ENCODE results near the gene INAVA. TPM values are rescaled to one million over a fixed set of nuclear protein-coding genes. Genes with fewer than 3 reads are reported as not detected.

Gene INAVA
- total RNA-seq, 6 donors from 2014 or later: 8.9 to 21.0 (median 16.3) TPM

GRCh38 chr1:200919386-200919785, 24.7 kb downstream of the INAVA start:
- Histone ChIP-seq H3K27ac (no peak overlapping the region), H3K4me1 (no peaks in the 10 kb centered on the region), H3K4me3 (no peak overlapping the region), H3K36me3 (no peaks in the 10 kb centered on the region), H3K27me3 (no peaks in the 10 kb centered on the region), H3K9me3 (no peaks in the 10 kb centered on the region)
- WGBS, 2 donors: 79 to 90% methylated on average over 2 of the region's 2 CpGs
- TF ChIP-seq CTCF (IDR thresholded peaks at IDR 0.05) (no peak), POLR2AphosphoS5 (IDR thresholded peaks at IDR 0.05) (no peak), POLR2A (IDR thresholded peaks at IDR 0.05) (no peak), EP300 (IDR thresholded peaks at IDR 0.05) (no peak)
- ATAC-seq (ENCODE audit: low FRiP score in 2 of 2): no peak
- DNase-seq: no peak

DNA sequence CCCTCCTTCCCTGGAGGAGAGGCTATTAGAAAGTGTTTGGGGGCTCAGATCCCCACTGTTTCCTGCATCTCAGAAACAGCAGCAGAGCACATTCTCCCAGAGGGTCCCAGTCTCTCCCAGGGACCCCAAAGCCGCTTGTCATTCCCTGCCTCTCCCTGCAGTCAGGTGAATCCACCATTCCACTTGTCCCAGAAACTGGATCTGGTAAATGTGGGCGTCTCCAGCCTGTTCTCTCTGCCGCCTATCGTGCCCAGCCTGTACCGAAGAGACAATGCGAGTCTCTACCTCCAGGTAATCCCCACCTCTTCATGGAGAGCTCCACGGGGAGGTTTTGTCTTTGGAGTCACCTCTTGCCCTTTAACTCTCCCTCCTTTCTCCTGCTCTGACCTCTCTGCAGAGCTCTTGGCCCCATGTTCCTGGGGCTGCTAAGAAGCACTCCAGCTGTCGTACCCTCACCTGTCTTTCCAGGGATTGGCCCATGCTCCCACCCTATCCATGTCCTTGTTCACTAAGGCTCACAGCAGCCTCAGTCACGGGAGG, 26.9 kb downstream of the INAVA start:
- no peak for ATAC-seq (ENCODE audit: low FRiP score in 2 of 2)
- Histone ChIP-seq H3K4me1 (no peaks in the 10 kb centered on the region), H3K9me3 (no peaks in the 10 kb centered on the region), H3K27ac (no peak overlapping the region), H3K36me3 (no peaks in the 10 kb centered on the region), H3K4me3 (no peak overlapping the region), H3K27me3 (no peaks in the 10 kb centered on the region)
- WGBS, 2 donors: 81 to 83% methylated on average over 8 to 9 of the region's 9 CpGs
- no peak for DNase-seq
- TF ChIP-seq CTCF (IDR thresholded peaks at IDR 0.05): no peak
- no peak for TF ChIP-seq EP300 (IDR thresholded peaks at IDR 0.05)
- no peak for TF ChIP-seq POLR2A (IDR thresholded peaks at IDR 0.05)
- no peak for TF ChIP-seq POLR2AphosphoS5 (IDR thresholded peaks at IDR 0.05)

- Histone ChIP-seq H3K36me3 (no peaks in the 10 kb centered on the region), H3K4me3 (no peak overlapping the region), H3K4me1 (no peaks in the 10 kb centered on the region), H3K27ac (no peak overlapping the region), H3K27me3 (no peaks in the 10 kb centered on the region), H3K9me3 (no peaks in the 10 kb centered on the region)
- DNase-seq (no peak), ATAC-seq (ENCODE audit: low FRiP score in 2 of 2) (no peak)
- 73% methylated on average over 2 of the region's 2 CpGs; no CpG with 5 or more reads in 1 of the 2 donors for WGBS, 2 donors
- no peak for TF ChIP-seq POLR2AphosphoS5 (IDR thresholded peaks at IDR 0.05)
- TF ChIP-seq POLR2A (IDR thresholded peaks at IDR 0.05): no peak
- no peak for TF ChIP-seq EP300 (IDR thresholded peaks at IDR 0.05)
- TF ChIP-seq CTCF (IDR thresholded peaks at IDR 0.05): no peak
Measured at GRCh38 chr1:200922406-200922805, 27.7 kb downstream of the INAVA start.

DNA sequence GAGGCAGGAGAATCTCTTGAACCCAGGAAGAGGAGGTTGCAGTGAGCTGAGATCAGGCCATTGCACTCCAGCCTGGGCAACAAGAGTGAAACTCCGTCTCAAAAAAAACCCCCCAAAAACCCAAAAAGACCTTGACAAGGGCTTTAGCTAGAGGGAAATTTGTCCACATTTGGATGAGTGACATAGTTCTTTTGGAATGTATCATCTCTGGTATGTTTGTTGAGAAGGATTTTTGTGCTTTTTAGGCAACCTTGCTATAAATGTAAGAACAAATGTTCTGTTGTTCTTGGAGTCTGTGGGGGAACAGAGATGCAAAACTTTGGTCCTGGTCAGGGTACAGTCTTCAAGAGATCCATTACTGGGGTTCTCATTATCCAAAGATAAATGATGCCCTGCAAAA, 28.9 kb downstream of the INAVA start:
- WGBS, 2 donors: 86 to 91% methylated on average over 1 of the region's 1 CpG
- DNase-seq (no peak), ATAC-seq (ENCODE audit: low FRiP score in 2 of 2) (no peak)
- Histone ChIP-seq H3K36me3 (no peaks in the 10 kb centered on the region), H3K4me1 (no peaks in the 10 kb centered on the region), H3K9me3 (no peaks in the 10 kb centered on the region), H3K27me3 (no peaks in the 10 kb centered on the region), H3K27ac (no peak overlapping the region), H3K4me3 (no peak overlapping the region)
- TF ChIP-seq POLR2A (IDR thresholded peaks at IDR 0.05): no peak
- TF ChIP-seq CTCF (IDR thresholded peaks at IDR 0.05): no peak
- TF ChIP-seq POLR2AphosphoS5 (IDR thresholded peaks at IDR 0.05): no peak
- TF ChIP-seq EP300 (IDR thresholded peaks at IDR 0.05): no peak

DNA sequence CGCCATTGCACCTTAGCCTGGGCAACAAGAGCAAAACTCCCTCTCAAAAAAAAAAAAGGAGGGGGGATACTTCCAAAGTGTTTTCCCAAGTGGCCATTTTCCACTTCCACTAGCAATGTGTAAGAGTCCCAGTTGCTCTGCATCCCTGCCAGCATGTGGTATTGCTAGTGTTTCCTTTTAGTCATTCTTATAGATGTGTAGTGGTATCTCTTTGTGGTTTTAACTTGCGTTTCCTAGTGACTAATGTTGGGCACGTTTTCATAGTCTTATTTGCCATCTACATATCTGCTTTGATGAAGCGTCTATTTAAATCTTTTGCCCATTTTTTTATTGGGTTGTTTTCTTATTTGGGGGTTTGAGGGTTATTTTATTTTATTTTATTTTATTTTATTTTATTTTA, 31.1 kb downstream of the INAVA start:
- H3K4me3 ChIP-seq: no peak overlapping the region
- 60 to 70% methylated on average over 4 of the region's 4 CpGs for WGBS, 2 donors
- TF ChIP-seq EP300 (IDR thresholded peaks at IDR 0.05) (no peak), CTCF (IDR thresholded peaks at IDR 0.05) (no peak), POLR2AphosphoS5 (IDR thresholded peaks at IDR 0.05) (no peak), POLR2A (IDR thresholded peaks at IDR 0.05) (no peak)
- ATAC-seq (ENCODE audit: low FRiP score in 2 of 2): no peak
- no peak overlapping the region for H3K27ac ChIP-seq
- H3K4me1 ChIP-seq: no peaks in the 10 kb centered on the region
- H3K27me3 ChIP-seq: no peaks in the 10 kb centered on the region
- DNase-seq: no peak
- H3K36me3 ChIP-seq: no peaks in the 10 kb centered on the region
- no peaks in the 10 kb centered on the region for H3K9me3 ChIP-seq

Measured in upper lobe of left lung (tissue), 6 donors.